Stimulated activated naive CD4-positive, alpha-beta T cell treated with Interleukin-2 at 50 U/mL for 16 hours (primary cell): ENCODE results near the gene LRRC10B.
A peak's percentile ranks its signal among the peaks of the same experiment; 100 is the strongest.
"Not testable (repeated sequence)": the region's sequence is repeated elsewhere in the genome, so short reads cannot be mapped to it uniquely, and the experiment has no call there.

Source experiments
- DNase-seq: peaks from one replicate; lab custom pipeline; 2025; lab: John Stamatoyannopoulos, UW

The LRRC10B gene

DNA sequence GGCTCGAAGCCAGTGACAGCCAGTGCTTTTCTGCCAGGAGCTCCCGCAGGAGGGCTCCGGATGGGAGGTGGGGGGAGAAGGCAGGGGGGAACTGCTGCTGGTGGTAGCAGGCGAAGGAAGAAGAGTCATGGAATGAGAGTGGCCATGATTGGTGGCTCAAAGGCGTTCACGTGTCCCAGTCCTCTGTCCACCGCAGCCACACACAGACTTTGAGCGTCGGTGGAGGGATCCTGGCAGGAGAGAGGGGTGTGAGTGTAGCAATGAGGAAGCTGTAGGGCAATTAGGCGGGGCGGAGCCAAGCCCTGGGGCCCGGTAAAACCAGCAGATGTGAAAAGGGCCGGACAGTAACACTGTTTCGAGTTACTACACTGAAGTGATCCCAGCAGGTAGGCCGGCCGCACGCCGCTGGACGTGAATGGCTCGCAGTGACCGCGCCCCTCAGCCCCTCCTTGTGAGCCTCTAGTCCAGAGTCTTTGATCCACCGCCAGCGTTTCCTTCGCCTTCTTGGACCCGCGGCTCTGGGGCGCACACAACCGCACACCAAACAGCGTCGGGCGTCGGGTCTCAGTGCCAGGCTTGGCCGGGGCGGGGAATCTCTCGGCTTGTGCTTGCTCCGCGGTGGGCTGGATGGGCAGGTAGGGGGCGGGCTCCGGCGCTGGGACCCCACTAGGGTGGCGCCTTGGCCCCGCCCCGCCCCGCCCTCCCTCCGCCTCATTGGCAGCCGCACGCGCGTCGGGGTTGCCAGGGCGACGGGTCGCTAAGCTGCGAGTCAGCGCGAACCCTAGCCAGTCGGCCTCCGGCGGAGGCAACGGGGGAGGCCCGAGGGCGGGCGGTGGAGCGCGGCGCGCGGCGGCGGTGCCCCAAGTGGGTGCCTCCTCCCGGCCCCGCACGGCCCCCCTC is at the start of gene LRRC10B:
LRRC10B (plus strand) TSS at position 788 of the 900 bp plus-strand sequence. CDS start 250 bp downstream, outside the sequence.
- peak; percentile 23 for DNase-seq

DNA sequence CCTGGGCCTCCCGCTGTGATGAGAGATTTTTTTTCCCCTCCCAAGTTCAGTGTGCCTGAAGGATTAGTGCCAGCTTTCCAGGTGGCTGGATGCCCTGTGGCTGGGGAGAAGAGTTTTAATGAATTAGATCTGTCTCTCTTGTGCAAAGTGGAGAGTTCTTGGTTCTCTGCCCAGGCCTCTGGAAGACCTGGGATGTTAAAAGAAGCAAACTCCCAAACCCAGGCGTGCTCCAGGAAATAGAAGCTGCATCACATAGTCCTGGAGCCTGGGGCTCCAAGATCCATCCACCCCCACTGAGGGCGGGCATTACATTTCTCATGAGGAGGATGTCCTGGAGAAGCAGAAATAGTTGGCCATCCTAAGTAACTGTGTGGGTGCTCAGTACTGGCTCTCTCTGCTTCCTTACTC is 48.1 kb upstream of the LRRC10B start:
- DNase-seq, result no peak

DNA sequence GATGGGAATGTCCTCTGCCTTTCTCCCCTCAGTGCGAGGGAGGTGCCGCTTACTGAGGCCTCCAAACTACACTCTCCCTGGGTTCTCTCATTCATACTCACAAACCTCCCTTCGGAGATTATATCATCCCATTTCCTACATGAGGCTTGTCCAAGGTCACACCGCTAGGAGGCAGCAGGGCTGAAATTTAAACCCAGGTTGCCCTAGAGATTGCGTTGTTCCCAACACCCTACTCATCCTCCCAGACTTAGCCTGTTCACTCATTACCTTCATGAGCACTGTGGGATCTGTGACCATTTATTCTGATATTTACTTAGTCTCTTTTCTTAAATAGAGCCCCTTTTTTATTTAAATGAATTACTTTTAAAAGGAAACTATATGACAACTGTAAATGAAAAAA is 47.6 kb upstream of the LRRC10B start:
- DNase-seq, result no peak

DNA sequence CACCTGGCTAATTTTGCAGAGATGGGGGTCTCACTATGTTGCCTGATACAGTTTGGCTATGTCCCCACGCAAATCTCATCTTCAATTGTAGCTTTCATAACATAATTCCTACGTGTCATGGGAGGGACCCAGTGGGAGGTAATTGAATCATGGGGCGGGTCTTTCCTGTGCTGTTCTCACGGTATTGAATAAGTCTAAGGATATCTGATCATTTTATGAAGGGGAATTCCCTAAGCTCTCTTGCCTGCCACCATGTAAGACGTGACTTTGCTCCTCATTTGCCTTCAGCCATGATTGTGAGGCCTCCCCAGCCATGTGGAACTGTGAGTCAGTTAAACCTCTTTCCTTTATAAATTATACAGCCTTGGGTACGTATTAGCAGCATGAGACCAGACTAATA is 40.9 kb upstream of the LRRC10B start:
- DNase-seq, result not testable (repeated sequence)

DNA sequence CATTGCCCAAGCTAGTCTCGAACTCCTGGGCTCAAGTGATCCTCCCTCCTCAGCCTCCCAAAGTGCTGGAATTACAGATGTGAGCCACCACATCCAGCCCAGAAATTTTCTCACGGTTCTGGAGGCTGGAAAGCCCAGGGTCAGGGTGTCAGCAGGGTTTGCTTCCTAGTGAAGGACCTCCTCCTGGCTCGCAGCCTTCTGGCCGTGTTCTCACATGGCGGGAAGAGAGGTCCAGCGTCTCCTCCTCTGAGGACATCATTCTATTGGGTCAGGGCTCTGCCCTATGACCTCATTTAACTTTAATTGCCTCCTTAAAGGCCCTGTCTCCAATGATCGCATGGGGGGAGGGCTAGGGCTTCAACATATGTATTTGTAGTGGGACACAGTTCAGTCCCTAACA is 40.5 kb upstream of the LRRC10B start:
- DNase-seq, result no peak

DNA sequence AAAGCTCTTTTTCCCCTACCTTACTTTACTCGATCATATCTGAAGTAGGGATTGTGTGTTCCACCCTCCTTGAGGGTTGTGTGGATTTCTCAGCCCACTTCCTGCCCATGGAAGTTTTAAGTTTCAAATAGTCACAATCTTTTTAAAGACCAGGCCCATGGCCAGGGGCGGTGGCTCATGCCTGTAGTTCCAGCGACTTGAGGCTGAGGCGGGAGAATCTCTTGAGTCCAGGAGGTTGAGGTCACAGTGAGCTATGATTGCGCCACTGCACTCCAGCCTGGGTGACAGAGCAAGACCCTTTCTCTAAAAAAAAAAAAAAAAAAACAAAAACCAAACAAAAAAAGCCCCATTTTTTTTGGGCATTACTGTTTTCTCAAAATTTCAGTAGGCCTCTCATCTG is 36.3 kb upstream of the LRRC10B start:
- DNase-seq, result no peak

DNA sequence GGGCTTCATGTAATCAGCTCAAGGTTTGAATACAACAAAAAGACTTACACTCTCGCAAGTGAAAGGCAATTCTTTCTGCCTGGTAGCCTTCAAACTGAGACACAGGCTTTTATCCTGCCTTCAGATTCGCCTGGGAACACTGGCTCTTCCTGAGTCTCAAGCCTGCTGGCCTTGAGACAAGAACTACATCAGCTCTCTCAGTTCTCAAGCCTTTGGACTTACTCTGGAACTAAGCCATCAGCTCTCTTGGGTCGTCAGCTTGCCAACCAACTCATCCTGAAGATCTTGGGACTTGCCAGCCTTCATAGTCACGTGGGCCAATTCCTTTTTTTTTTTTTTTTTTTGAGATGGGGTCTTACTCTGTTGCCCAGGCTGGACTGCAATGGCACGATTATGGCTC is 35.7 kb upstream of the LRRC10B start:
- no peak for DNase-seq

DNA sequence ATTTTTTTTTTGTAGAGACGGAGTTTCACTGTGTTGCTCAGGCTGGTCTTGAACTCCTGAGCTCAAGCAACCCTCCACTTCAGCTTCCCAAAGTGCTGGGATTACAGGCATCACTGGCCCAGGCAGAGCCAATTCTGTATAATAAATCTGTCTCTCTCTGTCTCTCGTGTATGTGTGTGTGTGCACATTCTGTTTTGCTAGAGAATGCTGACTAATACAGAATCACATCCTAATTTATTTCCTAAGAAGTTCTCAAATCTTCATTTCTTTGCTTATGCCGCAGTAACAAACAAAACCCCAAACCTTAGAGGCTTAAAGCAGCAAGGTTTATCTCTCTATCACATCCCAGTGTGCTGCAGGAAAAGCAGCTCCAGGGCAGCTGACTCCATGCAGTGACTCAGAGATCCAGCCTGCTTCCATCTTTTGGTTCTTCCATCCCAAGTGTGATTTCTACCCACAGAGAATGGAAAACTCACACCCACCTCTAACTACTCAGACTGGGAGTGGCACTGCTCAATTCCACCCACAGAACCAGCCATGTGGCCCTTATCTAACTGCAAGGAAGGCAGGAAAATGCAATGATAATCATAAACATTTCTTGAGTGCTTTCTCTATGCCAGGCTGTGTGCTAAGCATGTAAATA is 35.1 kb upstream of the LRRC10B start:
- no peak for DNase-seq

DNA sequence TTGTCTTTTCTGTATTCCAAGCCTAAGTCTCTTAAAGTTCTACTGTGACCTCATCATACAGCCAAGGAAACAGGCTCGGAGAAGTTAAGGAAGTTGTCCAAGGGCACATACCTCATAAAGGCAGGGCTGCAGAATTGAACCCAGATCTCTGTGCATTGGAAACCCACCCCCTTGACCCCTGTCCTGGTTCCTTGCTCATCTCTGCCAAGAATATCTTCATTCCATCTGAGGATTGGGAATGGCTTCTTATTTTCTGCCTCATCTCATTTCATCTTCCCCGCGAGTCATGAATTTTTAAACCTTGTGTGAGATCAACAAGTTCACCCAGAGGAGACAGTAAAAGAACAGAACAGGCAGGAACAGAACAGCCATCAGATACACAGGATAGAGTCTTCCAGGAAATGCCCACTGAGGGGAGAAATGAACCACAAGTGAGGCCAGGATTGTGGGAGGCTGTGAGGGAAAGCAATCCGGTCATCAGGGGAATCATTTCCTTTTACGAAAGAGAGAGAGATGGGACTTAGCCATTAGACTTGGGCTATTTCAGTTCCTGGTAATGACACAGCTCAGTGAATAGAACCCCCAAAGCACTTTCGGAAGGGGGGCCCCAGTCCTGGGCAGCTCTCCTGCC is 34.4 kb upstream of the LRRC10B start:
- DNase-seq, result no peak

DNA sequence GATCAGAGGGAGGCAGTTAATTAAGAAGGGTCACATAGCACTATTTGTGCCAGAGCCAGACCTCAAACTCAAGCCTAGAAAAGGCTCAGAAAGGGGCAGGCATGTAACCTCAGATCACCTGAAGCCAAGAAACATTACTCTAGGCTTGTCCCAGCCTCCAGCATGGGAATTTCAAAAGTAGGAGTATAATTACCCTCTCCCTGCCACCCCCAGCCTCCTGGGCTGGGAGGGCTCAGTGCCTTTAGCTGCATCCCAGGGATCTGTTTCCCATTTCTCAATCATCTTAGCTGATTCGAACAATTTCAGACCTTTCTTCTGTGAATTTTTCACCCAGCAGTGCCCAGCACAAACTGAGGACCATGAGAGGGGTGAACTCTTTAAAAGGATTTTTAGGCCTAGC is 33.1 kb upstream of the LRRC10B start:
- DNase-seq, result no peak

DNA sequence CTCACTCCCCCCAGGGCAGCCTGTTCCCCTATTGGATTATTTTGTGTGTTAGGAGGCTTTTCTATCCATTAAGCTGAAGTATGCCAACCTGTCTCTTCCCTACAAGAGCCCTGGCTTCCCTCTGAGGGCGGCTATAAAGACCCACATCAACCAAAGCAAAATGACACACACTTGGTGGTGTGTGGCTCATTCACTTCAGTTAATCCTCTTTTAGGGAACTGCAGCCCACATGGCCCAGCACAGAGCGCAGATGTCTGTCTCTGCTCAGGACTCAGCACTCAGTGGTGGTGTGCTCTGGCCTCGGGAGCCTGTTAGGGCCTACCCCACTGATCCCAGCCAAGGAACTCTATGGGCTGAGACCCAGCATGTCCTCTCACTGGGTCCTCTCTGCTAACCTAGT is 32.2 kb upstream of the LRRC10B start:
- no peak for DNase-seq

DNA sequence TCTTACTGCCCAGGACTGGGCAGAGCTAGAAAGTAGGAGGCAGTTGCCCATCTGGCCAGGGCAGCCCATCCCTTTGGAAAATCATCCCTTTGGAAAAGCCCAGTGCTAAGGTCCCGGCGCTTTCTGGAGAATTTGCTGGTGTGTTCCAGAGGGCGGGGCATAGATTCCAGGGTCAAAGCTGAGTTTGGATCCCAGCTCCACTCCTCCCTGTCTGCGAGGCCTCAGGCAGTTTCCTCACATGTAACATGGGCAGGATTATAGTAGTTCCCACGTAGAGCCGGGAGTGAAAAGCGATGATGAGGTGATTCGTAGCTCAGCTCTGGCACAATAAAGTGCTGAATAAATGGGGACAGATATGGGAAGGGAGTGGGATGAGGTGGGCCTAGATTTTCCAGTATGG is 31.4 kb upstream of the LRRC10B start:
- DNase-seq, result no peak

DNA sequence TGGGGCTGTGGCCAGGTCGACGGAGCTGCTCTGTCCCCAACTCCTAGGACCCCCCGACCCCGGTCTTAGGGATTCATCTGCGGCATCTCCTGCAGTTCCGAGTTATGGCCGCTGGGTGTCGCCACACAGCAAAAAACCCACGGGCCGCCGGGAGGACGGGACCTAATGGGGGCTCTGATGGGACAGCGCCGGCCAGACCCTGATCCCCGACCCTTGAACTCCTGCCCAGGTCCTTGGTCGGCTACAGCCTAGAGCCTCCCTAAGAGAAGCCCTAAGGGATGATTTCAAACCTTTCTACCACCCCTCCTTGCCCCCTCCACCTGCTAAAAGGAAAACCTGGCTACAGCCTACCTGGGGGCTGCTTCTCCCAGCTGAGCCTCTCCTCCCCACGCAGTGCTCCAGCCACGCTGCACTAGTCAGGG is 30.8 kb upstream of the LRRC10B start:
- peak; percentile 34 for DNase-seq

DNA sequence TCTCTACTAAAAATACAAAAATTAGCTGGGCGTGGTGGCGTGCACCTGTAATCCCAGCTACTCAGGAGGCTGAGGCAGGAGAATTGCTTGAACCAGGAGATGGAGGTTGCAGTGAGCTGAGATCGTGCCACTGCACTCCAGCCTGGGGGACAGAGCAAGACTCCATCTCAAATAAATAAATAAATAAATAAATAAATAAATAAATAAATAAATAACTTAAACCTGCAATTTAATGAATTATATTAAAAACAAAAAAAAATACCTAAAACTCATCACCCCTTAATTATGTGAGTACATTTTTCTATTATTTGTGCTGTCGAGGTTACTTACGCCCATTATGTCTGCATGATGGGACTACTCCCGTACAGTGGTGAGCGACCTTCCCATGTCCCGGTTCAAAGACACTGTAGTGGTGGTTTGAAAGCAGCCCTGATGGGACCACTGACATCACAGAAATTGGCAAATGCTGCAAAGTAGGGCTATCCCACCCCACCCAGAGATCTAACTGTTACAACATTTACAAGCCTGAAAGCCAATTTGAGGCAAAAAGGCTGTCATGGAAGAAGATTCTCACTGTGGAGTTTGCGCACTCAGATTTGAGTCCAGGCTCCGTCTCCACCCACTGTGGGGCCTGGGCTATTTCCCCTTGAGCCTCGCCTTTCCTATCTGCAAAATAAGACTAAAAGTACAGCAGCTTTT is 29.0 kb upstream of the LRRC10B start:
- DNase-seq, result not testable (repeated sequence)

DNA sequence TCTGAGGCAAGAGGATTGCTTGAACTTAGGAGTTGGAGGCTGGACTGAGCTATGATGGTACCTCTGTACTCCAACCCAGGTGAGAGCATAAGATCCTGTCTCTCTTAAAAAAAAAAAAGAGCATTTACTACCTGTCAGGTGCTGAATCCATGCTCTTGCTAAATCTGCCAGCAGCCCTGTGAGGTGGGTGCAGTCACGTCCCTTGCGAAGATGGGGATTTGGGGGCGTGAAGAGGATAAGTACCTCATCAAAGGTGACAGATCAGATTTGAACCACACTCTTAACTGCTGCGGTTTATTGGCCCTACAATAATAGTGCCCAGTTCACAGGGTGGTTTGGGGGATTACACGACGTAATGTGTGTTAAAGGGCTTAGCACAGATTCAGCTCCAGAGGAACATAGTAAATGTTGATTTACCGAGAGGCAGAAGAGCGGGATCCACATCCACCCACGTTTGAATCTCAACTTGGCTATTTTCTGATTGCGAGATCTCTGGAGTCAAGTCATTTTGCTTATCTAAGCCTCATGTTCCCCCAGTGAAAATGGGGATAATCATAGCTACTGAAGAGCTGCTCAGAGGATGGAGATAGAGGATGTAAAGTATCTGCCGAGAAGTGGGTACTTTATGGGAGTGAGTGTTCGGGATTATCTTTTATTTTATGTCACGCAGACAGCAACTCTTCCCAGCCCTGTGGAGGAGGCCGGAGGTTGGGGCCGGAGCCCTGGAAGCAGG is 28.1 kb upstream of the LRRC10B start:
- no peak for DNase-seq

DNA sequence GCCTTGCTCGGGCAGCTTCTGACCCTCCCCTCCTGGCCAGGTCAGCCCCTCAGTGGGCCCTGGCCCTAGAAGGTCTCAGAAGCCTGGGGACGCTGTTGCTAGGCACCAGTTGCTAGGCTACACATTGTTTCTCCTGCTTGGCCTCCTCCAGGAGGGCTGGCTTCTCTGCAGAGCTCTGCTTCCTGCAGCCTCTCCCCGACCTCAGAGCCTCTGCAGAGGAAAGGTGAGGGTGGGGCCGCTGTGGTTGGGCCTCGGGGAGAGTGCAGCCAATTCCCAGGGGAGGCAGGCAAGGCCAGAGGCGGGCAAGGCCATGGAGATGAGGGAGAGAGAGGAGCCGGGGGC is 27.6 kb upstream of the LRRC10B start:
- DNase-seq, result no peak

DNA sequence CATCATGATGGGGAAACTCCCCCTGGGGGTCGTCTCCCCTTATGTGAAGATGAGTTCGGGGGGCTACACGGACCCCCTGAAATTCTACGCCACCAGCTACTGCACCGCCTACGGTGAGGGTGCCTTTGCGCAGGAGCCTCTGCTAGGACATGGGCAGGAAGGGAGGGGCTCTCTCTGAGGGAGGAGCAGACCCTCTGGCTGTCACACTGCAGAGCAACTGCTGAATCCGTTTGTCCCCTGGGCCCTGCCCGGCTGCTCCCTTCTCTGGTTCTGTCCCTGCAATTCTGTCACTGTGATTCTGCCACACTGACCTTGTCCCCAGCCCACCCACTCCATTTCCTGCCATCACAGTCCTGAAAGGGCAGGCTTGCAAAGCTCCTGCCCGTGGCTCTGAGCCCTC is 26.7 kb upstream of the LRRC10B start:
- no peak for DNase-seq

DNA sequence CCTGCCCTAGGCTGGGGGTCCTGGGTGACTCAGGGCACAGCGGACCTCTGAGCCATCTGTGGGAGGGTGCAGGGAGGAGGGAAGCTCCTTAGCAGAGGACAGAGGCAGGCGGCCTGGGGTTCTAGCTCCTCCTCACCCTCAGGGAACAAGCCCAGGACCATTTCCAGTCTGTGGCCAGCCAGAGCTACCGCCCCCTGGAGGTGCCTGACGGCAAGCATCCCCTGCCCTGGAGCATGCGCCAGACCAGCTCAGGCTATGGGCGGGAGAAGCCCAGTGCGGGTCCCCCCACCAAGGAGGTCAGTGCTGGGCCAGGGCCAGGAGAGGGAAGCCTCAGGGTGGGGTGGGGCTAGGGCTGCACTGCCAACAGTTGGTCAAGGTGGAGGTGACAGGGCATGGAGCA is 26.0 kb upstream of the LRRC10B start:
- DNase-seq, result no peak

DNA sequence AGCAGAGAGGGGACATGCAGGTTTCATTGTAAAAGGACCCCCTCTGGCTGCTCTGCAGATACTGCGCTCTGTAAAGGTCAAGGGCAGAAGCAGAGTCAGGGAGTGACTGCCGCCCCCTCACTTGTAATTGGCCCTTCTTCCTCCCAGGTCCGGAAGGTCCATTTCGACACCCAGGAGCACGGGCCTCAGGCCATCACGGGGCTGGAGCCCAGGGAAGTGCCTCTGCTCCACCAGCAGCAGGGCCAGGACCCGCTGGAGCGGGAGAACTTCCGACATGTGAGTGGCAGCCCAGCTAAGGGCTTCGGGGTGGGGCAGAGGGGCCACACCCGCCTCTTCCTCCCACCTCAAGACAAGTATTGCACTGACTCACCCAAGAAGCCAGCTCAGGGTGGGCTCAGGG is 24.0 kb upstream of the LRRC10B start:
- DNase-seq, result no peak

DNA sequence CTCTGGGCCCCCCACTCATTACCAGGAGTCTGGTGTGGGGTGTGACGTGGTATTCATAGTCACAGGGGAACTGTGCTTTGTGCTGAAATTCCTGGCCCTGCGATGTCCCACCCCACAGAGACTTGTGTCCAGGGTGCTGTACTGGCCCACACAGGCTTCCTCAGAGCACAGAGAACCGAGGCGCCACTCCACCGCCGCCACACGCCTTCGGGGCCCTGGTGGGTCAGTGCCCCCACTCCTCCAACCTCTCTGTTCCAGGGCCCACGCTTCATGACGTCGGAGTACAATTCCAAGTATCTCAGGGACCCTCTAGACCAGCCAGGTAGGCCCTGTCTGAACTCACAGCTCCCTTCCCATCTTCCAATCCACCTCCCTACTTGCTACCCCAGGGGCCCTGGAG is 23.5 kb upstream of the LRRC10B start:
- DNase-seq, result no peak

DNA sequence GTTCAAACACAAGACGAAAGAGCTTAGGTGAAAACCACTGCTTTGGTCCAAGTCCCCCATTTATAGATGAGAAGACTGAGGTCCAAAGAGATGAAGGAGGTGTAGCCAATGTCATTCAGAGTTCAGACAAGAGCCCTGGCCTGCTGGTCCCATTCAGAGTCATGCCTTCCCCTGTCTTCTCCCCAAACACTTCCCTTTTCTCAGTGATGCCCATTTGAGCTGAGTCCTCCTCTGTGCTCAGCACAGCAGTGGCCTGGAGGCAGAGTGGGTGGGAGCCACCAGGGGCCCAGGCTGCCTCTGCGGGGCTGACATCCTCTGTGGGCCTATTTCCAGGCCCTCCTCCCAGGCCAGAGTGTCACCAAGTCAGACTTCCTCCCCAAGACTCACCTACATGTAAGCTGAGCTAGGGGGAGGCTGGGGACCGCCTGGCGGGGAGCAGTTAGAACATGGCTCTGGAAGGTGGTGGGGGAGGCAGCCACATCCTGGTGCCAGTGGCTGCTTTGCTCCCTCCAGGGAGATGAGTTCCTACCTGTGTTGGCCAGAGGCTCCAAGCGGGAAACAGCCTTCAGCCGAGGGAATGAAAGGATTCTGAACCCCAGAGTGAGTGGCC is 22.4 kb upstream of the LRRC10B start:
- no peak for DNase-seq
